CD1c-positive myeloid dendritic cell (primary cell): Measurements from ENCODE around the gene ABO.
"Not testable (repeated sequence)": the region's sequence is repeated elsewhere in the genome, so short reads cannot be mapped to it uniquely, and the experiment has no call there.

Source experiments
- DNase-seq: peaks from one replicate; pipeline ENCODE4 v3.0.0-alpha.2; 2016; ENCODE audit errors: extremely low spot score

Gene ABO

GRCh38 chr9:133290751-133291302 is 15.8 kb upstream of the ABO start:
- DNase-seq = no peak

- no peak for DNase-seq
Measured at GRCh38 chr9:133286523-133286922, 11.5 kb upstream of the ABO start.

GRCh38 chr9:133285252-133285775 is 10.3 kb upstream of the ABO start:
- no peak for DNase-seq

DNA sequence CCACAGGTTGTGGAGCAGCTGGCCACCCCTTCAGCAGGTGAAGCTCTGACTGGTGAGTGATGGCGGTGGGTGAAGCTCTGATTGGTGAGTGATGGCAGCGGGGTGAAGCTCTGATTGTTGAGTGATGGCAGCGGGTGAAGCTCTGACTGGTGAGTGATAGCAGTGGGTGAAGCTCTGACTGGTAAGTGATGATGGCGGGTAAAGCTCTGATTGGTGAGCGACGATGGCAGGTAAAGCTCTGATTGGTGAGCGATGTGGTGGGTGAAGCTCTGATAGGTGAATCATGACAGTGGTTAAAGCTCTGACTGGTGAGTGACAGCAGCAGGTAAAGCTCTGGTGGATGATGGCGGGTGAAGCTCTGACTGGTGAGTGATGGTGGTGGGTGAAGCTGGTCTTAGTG is 9.4 kb upstream of the ABO start:
- DNase-seq = no peak

GRCh38 chr9:133283255-133284032 is 8.4 kb upstream of the ABO start:
- not testable (repeated sequence) for DNase-seq

GRCh38 chr9:133282464-133283238 is 7.7 kb upstream of the ABO start:
- DNase-seq = peak; percentile 50

DNA sequence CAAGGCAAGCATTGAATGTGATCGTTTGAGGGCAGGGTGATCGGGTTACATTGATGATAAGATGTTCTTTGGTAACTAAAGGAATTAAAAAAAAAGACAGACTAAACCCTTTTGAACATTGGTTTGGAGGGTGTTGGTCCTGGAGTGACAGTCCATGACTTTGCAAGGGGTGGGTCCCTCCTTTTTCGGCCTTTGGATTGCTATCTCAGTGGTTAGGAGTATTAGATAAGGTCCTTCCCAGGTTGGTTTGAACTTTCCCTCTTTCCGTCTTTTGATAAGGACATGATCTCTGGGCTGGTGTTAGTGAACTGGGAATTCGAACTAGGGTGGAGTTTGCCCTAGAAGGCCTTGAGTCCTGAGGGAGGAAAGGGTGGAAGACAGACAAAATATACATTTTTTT is 5.4 kb upstream of the ABO start:
- no peak for DNase-seq

DNA sequence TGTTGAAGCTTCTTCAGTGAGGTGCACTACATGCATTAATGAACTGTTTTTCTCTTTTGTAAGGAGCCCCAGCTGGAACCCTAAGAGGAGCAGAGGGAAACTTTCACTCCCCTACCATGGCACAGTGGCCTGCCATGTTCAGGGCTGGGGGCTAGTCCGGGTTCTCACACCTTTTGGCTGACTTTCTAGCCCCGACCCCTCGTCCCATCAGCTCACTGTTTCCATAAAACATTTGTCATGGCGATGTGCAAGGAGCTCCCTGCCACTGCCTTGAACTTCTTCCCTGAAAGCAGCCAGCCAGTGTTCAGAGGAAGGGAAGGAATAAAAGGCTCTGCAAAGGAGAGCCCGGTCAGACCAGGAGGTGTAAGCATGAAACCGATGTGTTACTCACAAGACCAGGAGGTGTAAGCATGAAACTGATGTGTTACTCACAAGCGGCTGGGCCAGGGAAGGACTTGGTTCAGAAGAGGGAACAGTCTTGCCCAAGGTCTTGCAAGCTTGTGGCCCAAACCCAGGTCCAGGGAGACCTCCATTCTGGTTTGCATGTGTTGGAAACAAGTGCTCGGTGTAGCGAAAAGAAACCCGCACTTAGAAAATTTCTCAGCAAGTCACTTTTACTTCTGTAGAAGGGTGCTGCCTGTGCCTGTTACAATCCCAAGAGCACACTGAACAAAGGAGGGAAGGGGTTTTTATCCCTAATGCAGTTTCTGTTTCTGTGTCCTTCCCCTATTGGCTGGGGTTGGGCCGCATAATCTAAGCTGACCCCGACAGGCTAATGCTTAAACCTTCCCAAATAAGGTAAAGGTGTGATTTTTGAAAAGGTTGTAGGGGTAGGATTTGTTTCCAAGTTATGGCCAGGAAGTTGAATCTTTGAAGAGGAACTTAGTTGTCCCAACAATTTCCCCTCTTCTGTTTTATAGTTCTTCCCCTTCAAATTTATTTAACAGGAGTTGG is 3.4 kb upstream of the ABO start:
- peak; percentile 2 for DNase-seq

DNA sequence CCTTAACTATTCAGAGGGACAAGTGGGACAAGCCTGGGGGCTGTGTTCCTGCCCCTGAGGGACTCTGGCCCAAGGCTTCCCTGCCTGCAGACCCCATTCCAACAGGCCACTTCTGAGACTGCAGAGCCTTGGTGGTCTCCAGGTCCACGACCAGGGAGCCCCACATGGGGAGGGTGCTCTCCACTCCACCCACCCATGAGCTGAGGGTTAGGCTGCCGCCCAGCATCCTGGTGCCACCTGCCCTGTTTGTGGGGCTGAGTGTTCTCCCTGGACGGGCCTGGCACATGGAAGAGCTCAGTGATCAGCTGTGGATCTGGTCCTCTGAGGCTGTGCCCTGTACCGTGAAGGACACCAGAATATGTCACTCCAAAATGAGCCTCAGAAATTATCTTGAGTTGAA is 2.5 kb upstream of the ABO start:
- DNase-seq = no peak

DNA sequence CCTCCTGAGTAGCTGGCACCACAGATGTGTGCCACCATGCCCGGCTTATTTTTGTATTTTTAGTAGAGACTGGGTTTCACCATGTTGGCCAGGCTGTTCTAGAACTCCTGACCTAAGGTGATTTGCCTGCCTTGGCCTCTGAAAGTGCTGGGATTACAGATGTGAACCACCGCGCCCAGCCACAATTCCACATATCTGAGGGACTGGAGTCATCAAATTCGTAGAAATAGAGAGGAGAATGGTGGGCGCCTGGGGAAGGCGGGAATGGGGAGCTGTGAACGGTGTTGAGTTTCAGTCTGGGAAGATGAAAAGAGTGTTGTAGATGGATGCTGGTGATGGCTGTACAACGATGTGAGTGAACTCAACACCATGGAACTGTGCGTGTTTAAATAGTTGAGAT is 1.9 kb upstream of the ABO start:
- DNase-seq = no peak

DNA sequence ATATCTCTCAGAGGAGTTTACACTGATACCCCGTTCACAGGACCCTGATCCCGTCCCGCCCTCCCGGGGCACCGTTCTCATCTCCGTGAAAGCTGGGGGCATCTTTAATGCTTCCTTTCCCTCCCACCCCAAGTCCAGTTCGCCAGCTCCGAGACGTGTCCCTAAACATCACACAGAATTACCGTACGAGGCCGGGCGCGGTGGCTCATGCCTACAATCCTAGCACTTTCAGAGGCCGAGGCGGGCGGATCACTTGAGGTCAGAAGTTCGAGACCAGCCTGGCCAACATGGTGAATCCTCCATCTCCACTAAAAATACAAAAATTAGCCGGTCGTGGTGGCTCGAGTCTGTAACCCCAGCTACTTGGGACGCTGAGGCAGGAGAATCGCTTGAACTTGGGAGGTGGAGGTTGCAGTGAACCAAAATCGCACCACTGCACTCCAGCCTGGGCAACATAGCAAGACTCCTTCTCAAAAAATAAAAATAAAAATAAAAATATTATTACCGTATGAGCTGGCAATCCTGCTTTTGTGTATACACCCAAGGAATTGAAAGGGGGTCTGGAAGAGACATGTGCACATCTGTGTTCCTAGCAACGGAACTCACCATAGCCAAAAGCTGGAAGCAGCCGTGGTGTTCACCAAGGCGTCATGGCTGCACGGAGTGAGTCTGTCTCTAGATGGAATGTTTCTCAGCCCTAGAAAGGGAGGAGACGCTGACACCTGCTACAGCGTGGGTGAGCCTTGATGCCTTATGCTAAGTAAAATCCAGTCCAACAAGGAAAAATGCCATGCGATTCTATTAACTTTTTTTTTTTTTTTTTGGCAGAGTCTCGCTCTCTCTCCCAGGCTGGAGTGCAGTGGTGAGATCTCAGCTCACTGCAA is 1.2 kb upstream of the ABO start:
- no peak for DNase-seq

GRCh38 chr9:133274236-133275104 is 531 bp downstream of the ABO start:
- DNase-seq = no peak

GRCh38 chr9:133273819-133274218 is 1.2 kb downstream of the ABO start:
- no peak for DNase-seq

GRCh38 chr9:133273098-133273497 is 1.9 kb downstream of the ABO start:
- no peak for DNase-seq

DNA sequence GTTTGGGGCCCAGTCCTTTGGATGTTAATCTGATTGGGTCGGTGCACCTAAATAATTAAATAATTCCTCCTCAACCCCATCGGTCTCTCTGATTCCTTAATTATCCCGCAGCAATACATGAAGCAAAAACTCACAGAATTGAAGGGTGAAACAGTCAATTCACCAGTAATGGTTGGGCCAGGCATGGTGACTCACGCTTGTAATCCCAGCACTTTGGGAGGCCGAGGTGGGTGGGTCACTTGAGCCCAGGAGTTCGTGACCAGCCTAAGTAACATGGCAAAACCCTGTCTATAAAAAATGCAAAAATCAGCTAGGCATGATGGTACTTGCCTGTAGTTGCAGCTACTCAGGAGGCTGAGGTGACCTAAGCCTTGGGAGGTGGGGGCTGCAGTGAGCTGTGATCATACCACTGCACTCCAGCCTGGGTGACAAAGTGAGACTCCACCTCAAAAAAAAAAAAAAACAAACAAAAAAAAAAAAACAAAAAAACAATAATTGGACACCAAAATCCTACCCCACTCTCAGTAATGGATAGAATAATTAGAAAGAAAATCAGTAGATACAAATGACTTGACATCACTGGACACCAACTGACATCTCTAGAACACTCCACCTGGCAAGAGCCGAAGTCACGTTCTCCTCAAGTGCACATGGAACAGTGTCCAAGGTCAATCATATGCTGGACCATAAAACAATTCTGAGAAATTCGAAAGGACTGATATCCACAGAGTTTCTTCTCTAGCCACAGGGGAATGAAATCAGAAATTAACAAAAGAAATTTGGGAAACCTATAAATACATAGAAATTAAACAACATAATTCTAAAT is 5.3 kb downstream of the ABO start:
- DNase-seq = no peak

GRCh38 chr9:133269136-133269535 is 5.9 kb downstream of the ABO start:
- not testable (repeated sequence) for DNase-seq

DNA sequence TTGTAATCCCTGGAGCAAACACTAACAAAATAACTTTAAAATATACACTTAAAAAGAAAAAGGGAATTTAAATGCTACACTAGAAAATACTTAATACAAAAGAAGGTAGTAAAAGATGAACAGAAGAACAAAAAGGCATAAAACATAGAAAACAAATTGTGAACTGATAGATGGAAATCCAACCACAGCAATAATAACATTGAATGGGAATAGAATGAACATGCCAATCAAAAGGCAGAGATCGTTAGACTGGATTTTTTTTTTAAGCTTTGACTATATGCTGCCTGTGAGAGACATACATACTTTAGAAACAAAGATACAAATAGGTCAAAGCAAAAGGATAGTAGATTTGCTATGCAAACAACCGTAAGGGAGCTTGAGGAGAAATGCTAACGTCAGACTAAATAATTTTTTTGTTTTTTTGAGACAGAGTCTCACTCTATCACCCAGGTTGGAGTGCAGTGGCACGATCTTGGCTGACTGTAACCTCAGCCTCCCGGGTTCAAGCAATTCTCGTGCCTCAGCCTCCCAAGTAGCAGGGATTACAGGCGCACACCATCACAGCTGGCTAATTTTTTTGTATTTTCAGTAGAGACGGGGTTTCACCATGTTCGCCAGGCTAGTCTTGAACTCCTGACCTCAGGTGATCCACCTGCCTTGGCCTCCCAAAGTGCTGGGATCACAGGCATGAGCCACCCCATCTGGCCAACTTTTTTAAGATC is 6.5 kb downstream of the ABO start:
- DNase-seq = no peak

- no peak for DNase-seq
Measured at GRCh38 chr9:133264235-133264764, 10.7 kb downstream of the ABO start.
